ENCODE results near the gene FBXO31. TPM values are rescaled to one million over a fixed set of nuclear protein-coding genes. Genes with fewer than 3 reads are reported as not detected.

Gene FBXO31
- total and polyA plus RNA-seq, 2 of the 13 experiments (the other 11 are each of a cell fraction or from before 2014, with no cell fraction given): 92.4 to 101 TPM

GRCh38 chr16:87363771-87364455, 19.7 kb downstream of the FBXO31 start (continued):
- TF ChIP-seq ZNF318 (CRISPR knock-in tag; IDR thresholded peaks at IDR 0.05) (no peak), SP5 (CRISPR knock-in tag; IDR thresholded peaks at IDR 0.05; ENCODE audit: borderline replicate concordance, low read depth) (no peak), EP300 (IDR thresholded peaks at IDR 0.05; ENCODE audit: low read depth in 2 of 2, low read length in 2 of 2) (no peak), EP300 (CRISPR knock-in tag; IDR thresholded peaks at IDR 0.05; ENCODE audit: borderline replicate concordance) (no peak), ZNF367 (CRISPR knock-in tag; IDR thresholded peaks at IDR 0.05; ENCODE audit: borderline replicate concordance) (no peak), AGO2 (optimal IDR thresholded peaks at IDR 0.05; ENCODE audit: low read depth, low read length) (peak; percentile 93), ZNF577 (CRISPR knock-in tag; IDR thresholded peaks at IDR 0.05; ENCODE audit: borderline replicate concordance, low read depth) (no peak), NR2F2 (IDR thresholded peaks at IDR 0.05; ENCODE audit: borderline replicate concordance, low read depth) (no peak), ZNF260 (CRISPR knock-in tag; IDR thresholded peaks at IDR 0.05; ENCODE audit: borderline replicate concordance, low read depth) (no peak), ZNF646 (CRISPR knock-in tag; IDR thresholded peaks at IDR 0.05) (no peak), MXI1 (IDR thresholded peaks at IDR 0.05; ENCODE audit: borderline replicate concordance, low read depth, low read length) (no peak), THAP7 (CRISPR knock-in tag; IDR thresholded peaks at IDR 0.05) (no peak)

Data from HepG2 (cell line).